Upper lobe of right lung (tissue), 1 donor: ENCODE measurements around the gene MRPS11. TPM values are rescaled to one million over a fixed set of nuclear protein-coding genes. Genes with fewer than 3 reads are reported as not detected.

Experiments
- ATAC-seq: fragments of 200-7000 bp; cut with Tn5 transposase; one replicate; pipeline ENCODE4 v1.9.1; 2020; ENCODE audit warnings: mild to moderate bottlenecking, moderate library complexity
- DNase-seq: peaks from one replicate; pipeline ENCODE4 v3.0.0-alpha.2; 2020
- H3K27ac ChIP-seq: fragments of 200-600 bp; one replicate; pipeline ENCODE4 v1.8.0; 2022
- H3K27me3 ChIP-seq: fragments of 200-600 bp; one replicate; pipeline ENCODE4 v1.8.0; 2022; ENCODE audit warnings: mild to moderate bottlenecking
- H3K36me3 ChIP-seq: fragments of 200-600 bp; one replicate; pipeline ENCODE4 v1.8.0; 2022
- H3K4me1 ChIP-seq: fragments of 200-600 bp; one replicate; pipeline ENCODE4 v1.8.0; 2022
- H3K4me3 ChIP-seq: fragments of 200-600 bp; one replicate; pipeline ENCODE4 v1.8.0; 2022; ENCODE audit warnings: mild to moderate bottlenecking
- H3K9me3 ChIP-seq: fragments of 200-600 bp; one replicate; pipeline ENCODE4 v1.8.0; 2022
- CTCF ChIP-seq: fragments of 200-600 bp; IDR thresholded peaks from one replicate; pipeline ENCODE4 v1.8.0; 2022; ENCODE audit warnings: antibody characterized with exemption
- intact Hi-C: fragments of 100-400 bp; cut with DNase I; formaldehyde crosslinking; loops from one replicate; pipeline ENCODE4 v1.11.0; 2022
- total RNA-seq: library from RNA; stranded (reverse); fragmentation: NEBNext Ultra II Directional; extraction: Animal tissue kit (Norgen Biotek cat#: 25700); gene quantifications from one replicate; pipeline ENCODE4 v1.2.1, GENCODE V29; 2021
- donor health status: DM: no; HTN: yes; CAD: no; lungs with severe emphysema.

Gene MRPS11
- total RNA-seq, 1 donor from 2014 or later = 33.7 TPM

GRCh38 chr15:88450125-88450798, 17.2 kb upstream of the MRPS11 start:
- no peak for DNase-seq
- Histone ChIP-seq H3K4me3 (no peak overlapping the region), H3K9me3 (no peaks in the 10 kb centered on the region), H3K27me3 (peaks cover 14% of the 10 kb centered on the region), H3K27ac (no peak overlapping the region), H3K36me3 (no peaks in the 10 kb centered on the region), H3K4me1 (peaks cover 9% of the 10 kb centered on the region)
- intact Hi-C loops = no loop called here
- peak; percentile 66 for ATAC-seq
- TF ChIP-seq CTCF = peak; percentile 55

- intact Hi-C loops = no loop called here
- peaks cover 14% of the 10 kb centered on the region for H3K27me3 ChIP-seq
- H3K4me3 ChIP-seq = no peak overlapping the region
- no peak for DNase-seq
- ATAC-seq = no peak
- H3K4me1 ChIP-seq = peaks cover 10% of the 10 kb centered on the region
- no peaks in the 10 kb centered on the region for H3K9me3 ChIP-seq
- H3K27ac ChIP-seq = no peak overlapping the region
- peaks cover 9% of the 10 kb centered on the region for H3K36me3 ChIP-seq
- TF ChIP-seq CTCF = no peak
These were observed 13.9 kb upstream of the MRPS11 start for GRCh38 chr15:88453651-88454050.

GRCh38 chr15:88454236-88454635, 13.3 kb upstream of the MRPS11 start:
- Histone ChIP-seq H3K9me3 (no peaks in the 10 kb centered on the region), H3K4me1 (peaks cover 10% of the 10 kb centered on the region), H3K27me3 (peaks cover 13% of the 10 kb centered on the region), H3K4me3 (no peak overlapping the region), H3K27ac (no peak overlapping the region), H3K36me3 (peaks cover 15% of the 10 kb centered on the region)
- intact Hi-C loops = no loop called here
- ATAC-seq (no peak), DNase-seq (no peak)
- no peak for TF ChIP-seq CTCF

GRCh38 chr15:88454867-88455810, 12.4 kb upstream of the MRPS11 start:
- peak; percentile 63 for TF ChIP-seq CTCF
- H3K4me1 ChIP-seq = peaks cover 10% of the 10 kb centered on the region
- no peak overlapping the region for H3K4me3 ChIP-seq
- intact Hi-C loops = no loop called here
- no peaks in the 10 kb centered on the region for H3K9me3 ChIP-seq
- no peak for DNase-seq
- peaks cover 24% of the 10 kb centered on the region for H3K36me3 ChIP-seq
- no peak overlapping the region for H3K27ac ChIP-seq
- peaks cover 4% of the 10 kb centered on the region for H3K27me3 ChIP-seq
- ATAC-seq = peak; percentile 89

GRCh38 chr15:88456733-88457132, 10.8 kb upstream of the MRPS11 start:
- Histone ChIP-seq H3K27ac (no peak overlapping the region), H3K9me3 (no peaks in the 10 kb centered on the region), H3K4me1 (peaks cover 10% of the 10 kb centered on the region), H3K36me3 (peaks cover 39% of the 10 kb centered on the region), H3K4me3 (no peak overlapping the region), H3K27me3 (no peaks in the 10 kb centered on the region)
- TF ChIP-seq CTCF = no peak
- intact Hi-C loops = no loop called here
- ATAC-seq (no peak), DNase-seq (no peak)
